ENCODE results near the gene GPR143.

- TF ChIP-seq CTCF (IDR thresholded peaks at IDR 0.05) (no peak), POLR2AphosphoS5 (IDR thresholded peaks at IDR 0.05; ENCODE audit: low read depth, low read length) (no peak), TCF7L2 (IDR thresholded peaks at IDR 0.05; ENCODE audit: low read depth, low read length) (no peak), REST (IDR thresholded peaks at IDR 0.05; ENCODE audit: insufficient read depth in 1 of 2, low read depth in 2 of 2, low read length in 1 of 2) (no peak)
Measured at GRCh38 chrX:9687899-9688298, 77.7 kb downstream of the GPR143 start.
